GM20000 (cell line): ENCODE data around the gene ALKBH7.

Source experiments
- DNase-seq: peaks from one replicate; pipeline ENCODE4 v3.0.0; 2012; ENCODE audit warnings: low spot score
- CTCF ChIP-seq: IDR thresholded peaks from 2 replicates; pipeline ENCODE4 v1.5.1; 2012; ENCODE audit warnings: mild to moderate bottlenecking, control low read depth; ENCODE audit errors: extremely low read depth, missing control alignments

Gene ALKBH7

GRCh38 chr19:6381030-6381750, 8.6 kb downstream of the ALKBH7 start:
- no peak for TF ChIP-seq CTCF
- DNase-seq = no peak

- no peak for TF ChIP-seq CTCF
- DNase-seq = no peak
These were observed 10.6 kb downstream of the ALKBH7 start for GRCh38 chr19:6383188-6383587.

GRCh38 chr19:6384381-6384780, 11.8 kb downstream of the ALKBH7 start:
- DNase-seq = no peak
- no peak for TF ChIP-seq CTCF

DNA sequence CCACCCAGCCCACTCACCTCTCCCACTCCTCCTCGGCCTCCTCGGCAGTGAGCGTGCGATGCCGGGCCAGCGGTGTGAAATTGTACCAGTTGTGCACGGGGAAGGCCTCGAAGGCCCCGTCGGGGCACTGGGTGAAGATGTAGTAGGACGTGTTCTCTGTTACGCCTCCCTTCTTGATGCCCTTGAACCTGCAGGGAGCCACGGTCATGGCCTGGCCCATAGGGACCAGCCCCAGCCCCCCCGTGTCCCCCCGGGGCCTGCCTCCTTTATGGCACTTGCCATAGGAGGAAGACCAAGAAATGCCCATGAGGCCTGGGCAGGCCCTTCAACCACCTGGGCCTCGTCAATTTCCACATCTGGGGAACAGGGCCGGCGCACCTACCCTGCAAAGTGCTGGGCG, 14.8 kb downstream of the ALKBH7 start:
- no peak for DNase-seq
- no peak for TF ChIP-seq CTCF

- TF ChIP-seq CTCF = no peak
- DNase-seq = no peak
These were observed 19.9 kb downstream of the ALKBH7 start for GRCh38 chr19:6392221-6393073.

DNA sequence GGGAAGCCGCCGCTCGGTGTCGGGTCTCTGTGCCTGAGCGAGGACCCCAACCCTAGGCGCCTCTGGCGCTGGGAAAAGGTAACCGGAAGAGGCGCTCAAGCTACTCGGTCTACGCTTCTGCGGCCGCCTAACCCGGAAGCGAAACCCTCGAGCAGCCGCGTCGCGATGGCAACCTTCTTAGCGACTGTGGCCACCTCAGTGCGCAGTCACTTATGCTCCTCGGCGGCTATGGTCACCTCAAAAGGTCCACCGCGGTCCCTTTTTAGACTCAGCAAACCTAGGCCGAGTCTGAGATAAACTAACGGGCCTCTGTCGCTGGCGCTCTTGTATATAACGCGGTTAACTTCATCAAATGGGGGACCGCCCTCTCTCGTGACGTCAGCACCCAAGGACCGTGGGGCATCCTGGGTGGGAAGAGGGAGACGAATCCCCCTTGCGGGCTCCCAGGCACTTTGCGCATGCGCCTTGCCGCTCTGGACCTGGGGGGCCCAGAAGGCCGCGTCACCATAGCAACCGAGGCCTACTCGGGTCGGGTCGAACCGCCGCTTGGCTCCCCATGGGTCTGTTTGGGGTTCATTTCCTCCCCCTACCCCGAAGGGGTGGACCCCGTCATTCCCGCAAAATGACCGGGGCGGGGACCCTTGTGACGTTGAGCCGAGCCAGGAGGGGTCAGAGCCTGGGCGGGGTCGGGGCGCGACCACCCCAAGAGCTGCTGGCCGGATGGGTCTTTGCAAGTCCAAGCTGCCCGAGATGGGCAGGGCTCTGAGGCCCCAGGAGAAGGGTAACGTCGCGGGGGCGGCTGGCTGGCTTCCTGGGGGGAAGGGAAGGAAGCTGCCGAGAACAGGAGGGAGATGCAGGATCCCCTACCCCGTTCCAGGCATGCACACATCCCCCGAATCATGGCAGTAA, 20.7 kb downstream of the ALKBH7 start, which contains the start of gene GTF2F1:
GTF2F1 (minus strand) TSS at position 91 of the 909 bp plus-strand sequence. CDS start 169 bp downstream, outside the sequence.
- no peak for TF ChIP-seq CTCF
- DNase-seq = peak; percentile 96

GRCh38 chr19:6393983-6394412, 21.4 kb downstream of the ALKBH7 start:
- no peak for DNase-seq
- no peak for TF ChIP-seq CTCF
